Mammary epithelial cell (primary cell): ENCODE results near the gene HSD3B1.

ENCODE experiments used
- EZH2 ChIP-seq: IDR thresholded peaks from 2 replicates; pipeline ENCODE4 v1.6.1; 2012; ENCODE audit warnings: low read length, inconsistent platforms, borderline replicate concordance
- TF ChIP-seq, protein P1 (sequence below), 2 donors: IDR thresholded peaks in 1 of 2; conservative IDR thresholded peaks in 1 of 2; 2 replicates each; pipeline ENCODE4 v1.5.1; 2011 to 2012; ENCODE audit warnings: inconsistent platforms in 2 of 2, low read length in 2 of 2, mild to moderate bottlenecking in 2 of 2, control low read depth in 1 of 2, low read depth in 1 of 2; ENCODE audit not compliant: insufficient read depth in 1 of 2; ENCODE audit errors: extremely low read depth in 1 of 2

DNA sequence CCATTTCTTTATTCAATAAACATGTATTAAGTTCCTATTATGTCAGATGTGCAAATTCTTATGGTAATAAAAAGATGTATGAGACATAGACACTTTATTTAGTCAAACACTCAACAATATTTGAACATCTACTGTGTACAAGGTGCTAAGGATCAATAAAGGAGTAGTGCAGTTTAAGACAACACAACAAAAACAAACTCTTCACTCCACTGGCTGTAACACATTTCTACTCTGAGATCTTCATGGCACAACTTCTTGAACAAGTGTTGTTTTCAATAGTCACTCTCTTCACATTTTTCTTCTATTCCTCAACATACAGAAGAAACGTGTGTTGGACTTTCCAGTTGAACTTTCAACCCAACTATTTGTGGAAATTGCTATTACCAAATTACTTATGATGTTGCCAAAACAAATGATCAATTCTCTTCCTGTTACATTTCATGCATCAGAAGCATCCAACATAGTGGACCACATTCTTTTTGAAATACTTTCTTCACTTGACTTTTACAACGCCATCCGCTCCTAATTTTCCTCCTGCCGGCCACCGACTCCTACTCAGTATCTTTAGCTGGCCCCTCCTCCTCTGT is 25.4 kb downstream of the HSD3B1 start:
- TF ChIP-seq, protein P1, sequence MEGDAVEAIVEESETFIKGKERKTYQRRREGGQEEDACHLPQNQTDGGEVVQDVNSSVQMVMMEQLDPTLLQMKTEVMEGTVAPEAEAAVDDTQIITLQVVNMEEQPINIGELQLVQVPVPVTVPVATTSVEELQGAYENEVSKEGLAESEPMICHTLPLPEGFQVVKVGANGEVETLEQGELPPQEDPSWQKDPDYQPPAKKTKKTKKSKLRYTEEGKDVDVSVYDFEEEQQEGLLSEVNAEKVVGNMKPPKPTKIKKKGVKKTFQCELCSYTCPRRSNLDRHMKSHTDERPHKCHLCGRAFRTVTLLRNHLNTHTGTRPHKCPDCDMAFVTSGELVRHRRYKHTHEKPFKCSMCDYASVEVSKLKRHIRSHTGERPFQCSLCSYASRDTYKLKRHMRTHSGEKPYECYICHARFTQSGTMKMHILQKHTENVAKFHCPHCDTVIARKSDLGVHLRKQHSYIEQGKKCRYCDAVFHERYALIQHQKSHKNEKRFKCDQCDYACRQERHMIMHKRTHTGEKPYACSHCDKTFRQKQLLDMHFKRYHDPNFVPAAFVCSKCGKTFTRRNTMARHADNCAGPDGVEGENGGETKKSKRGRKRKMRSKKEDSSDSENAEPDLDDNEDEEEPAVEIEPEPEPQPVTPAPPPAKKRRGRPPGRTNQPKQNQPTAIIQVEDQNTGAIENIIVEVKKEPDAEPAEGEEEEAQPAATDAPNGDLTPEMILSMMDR (conservative IDR thresholded peaks at IDR 0.05 in 1 of 2, IDR thresholded peaks at IDR 0.05 in 1 of 2; ENCODE audit: extremely low read depth in 1 of 2, insufficient read depth in 1 of 2, low read depth in 1 of 2, low read length in 2 of 2), result no peak
- no peak for TF ChIP-seq EZH2
